Measurements from ENCODE around the gene ATXN1. TPM values are rescaled to one million over a fixed set of nuclear protein-coding genes. Genes with fewer than 3 reads are reported as not detected.

Gene ATXN1
- polyA plus RNA-seq, 1 of the 3 experiments (the other 2 are of a cell fraction), result 7.9 TPM

GRCh38 chr6:16311763-16312162, 449.5 kb downstream of the ATXN1 start:
- Histone ChIP-seq H3F3A (replicated peaks; ENCODE audit: insufficient read depth) (no peaks in the 10 kb centered on the region), H3K9me2 (no peaks in the 10 kb centered on the region), H3K27me3 (ENCODE audit: insufficient read depth) (no peaks in the 10 kb centered on the region), H2AFZ (ENCODE audit: low read depth) (no peak overlapping the region), H3K79me2 (ENCODE audit: insufficient read depth) (peaks cover 3% of the 10 kb centered on the region; the same call in 1 of the 2 replicates), H3K9me3 (no peaks in the 10 kb centered on the region), H3K27ac (ENCODE audit: low read depth in 2 of 2, low read length in 1 of 2) (no peak overlapping the region), H3K4me2 (no peak overlapping the region), H3K36me3 (replicated peaks in 1 of 2; ENCODE audit: control insufficient read depth in 1 of 2, insufficient read depth in 2 of 2, low read length in 1 of 2) (peaks cover 0 to 4% of the 10 kb centered on the region in 2 experiments), H3K9ac (no peak overlapping the region), H3K4me3 (ENCODE audit: low read depth in 2 of 2, low read length in 1 of 2) (no peak overlapping the region), H4K20me1 (ENCODE audit: insufficient read depth) (peaks cover 10% of the 10 kb centered on the region; the same call in 1 of the 2 replicates), H3K4me1 (ENCODE audit: control insufficient read depth in 1 of 2, insufficient read depth in 2 of 2, low read depth in 1 of 2, low read length in 1 of 2) (no peaks in the 10 kb centered on the region)
- DNase-seq, result no peak
- POLR2A ChIA-PET, result no interaction called here
- CTCF ChIA-PET, result interaction anchor here (1.4 kb wide), 1 partner anchor 98 kb away, joined by 4 read pairs; no protein-coding TSS in a partner anchor
- WGBS (ENCODE audit: low lambda C conversion rate), result 90% methylated on average over 5 of the region's 6 CpGs
- TF ChIP-seq JUND (IDR thresholded peaks at IDR 0.05) (no peak), MEF2A (IDR thresholded peaks at IDR 0.05; ENCODE audit: borderline replicate concordance, low read depth) (no peak), CTCF (IDR thresholded peaks at IDR 0.05) (no peak)

- no peaks in the 10 kb centered on the region for H3K4me1 ChIP-seq (ENCODE audit: control insufficient read depth in 1 of 2, insufficient read depth in 2 of 2, low read depth in 1 of 2, low read length in 1 of 2)
- ChIA-PET CTCF (interaction anchor here (1.0 kb wide), 1 partner anchor 10 kb away, joined by 5 read pairs; no protein-coding TSS in a partner anchor), POLR2A (no interaction called here)
- H3K27me3 ChIP-seq (ENCODE audit: insufficient read depth), result no peaks in the 10 kb centered on the region
- H3K79me2 ChIP-seq (ENCODE audit: insufficient read depth), result 0 out of 2 replicates have a peak, but pooled peaks cover 3% of the 10 kb centered on the region
- H3K4me3 ChIP-seq (ENCODE audit: low read depth in 2 of 2, low read length in 1 of 2), result no peak overlapping the region
- H4K20me1 ChIP-seq (ENCODE audit: insufficient read depth), result no peaks in the 10 kb centered on the region
- 97% methylated on average over 14 of the region's 20 CpGs for WGBS (ENCODE audit: low lambda C conversion rate)
- no peak for DNase-seq
- H3F3A ChIP-seq (replicated peaks; ENCODE audit: insufficient read depth), result no peaks in the 10 kb centered on the region
- H3K36me3 ChIP-seq (replicated peaks in 1 of 2; ENCODE audit: control insufficient read depth in 1 of 2, insufficient read depth in 2 of 2, low read length in 1 of 2), result peaks cover 5 to 16% of the 10 kb centered on the region in 2 experiments
- no peak overlapping the region for H3K9ac ChIP-seq
- no peaks in the 10 kb centered on the region for H3K9me3 ChIP-seq
- H3K27ac ChIP-seq (ENCODE audit: low read depth in 2 of 2, low read length in 1 of 2), result no peak overlapping the region
- no peak overlapping the region for H3K4me2 ChIP-seq
- no peak overlapping the region for H2AFZ ChIP-seq (ENCODE audit: low read depth)
- no peaks in the 10 kb centered on the region for H3K9me2 ChIP-seq
- TF ChIP-seq REST (IDR thresholded peaks at IDR 0.05; ENCODE audit: low read depth, low read length), result no peak
- no peak for TF ChIP-seq RCOR1 (IDR thresholded peaks at IDR 0.05; ENCODE audit: low read length)
- TF ChIP-seq MXI1 (IDR thresholded peaks at IDR 0.05; ENCODE audit: low read depth, low read length), result no peak
- no peak for TF ChIP-seq EZH2phosphoT487 (IDR thresholded peaks at IDR 0.05; ENCODE audit: borderline replicate concordance, low read depth)
- TF ChIP-seq TAF1 (IDR thresholded peaks at IDR 0.05; ENCODE audit: borderline replicate concordance, low read depth, low read length), result no peak
- TF ChIP-seq IRF3 (IDR thresholded peaks at IDR 0.05; ENCODE audit: low read depth, low read length), result no peak
- no peak for TF ChIP-seq GABPA (IDR thresholded peaks at IDR 0.05; ENCODE audit: low read depth)
- no peak for TF ChIP-seq POLR2AphosphoS5 (IDR thresholded peaks at IDR 0.05; ENCODE audit: low read depth, low read length)
- no peak for TF ChIP-seq SMC3 (IDR thresholded peaks at IDR 0.05; ENCODE audit: low read depth, low read length)
- no peak for TF ChIP-seq RFX5 (IDR thresholded peaks at IDR 0.05; ENCODE audit: low read length)
- TF ChIP-seq MEF2A (IDR thresholded peaks at IDR 0.05; ENCODE audit: borderline replicate concordance, low read depth), result no peak
- no peak for TF ChIP-seq RAD21 (IDR thresholded peaks at IDR 0.05; ENCODE audit: low read length)
- no peak for TF ChIP-seq ZBTB33 (IDR thresholded peaks at IDR 0.05; ENCODE audit: borderline replicate concordance, low read depth)
- no peak for TF ChIP-seq USF1 (IDR thresholded peaks at IDR 0.05; ENCODE audit: borderline replicate concordance, low read depth)
These were observed 454.9 kb downstream of the ATXN1 start for GRCh38 chr6:16306334-16306733.

All from SK-N-SH (cell line).